K562 (cell line): ENCODE measurements around the gene MAS1L. TPM values are rescaled to one million over a fixed set of nuclear protein-coding genes. Genes with fewer than 3 reads are reported as not detected.
A peak's percentile ranks its signal among the peaks of the same experiment; 100 is the strongest.

ENCODE experiments used
- ATF7 ChIP-seq: fragments of 450-650 bp; IDR thresholded peaks from 2 replicates; pipeline ENCODE4 v1.7.1; 2014; ENCODE audit warnings: mild to moderate bottlenecking, moderate library complexity
- CREM ChIP-seq: IDR thresholded peaks from 2 replicates; pipeline ENCODE4 v1.6.1; 2014; ENCODE audit warnings: antibody characterized with exemption, low read depth
- NFE2 ChIP-seq: IDR thresholded peaks from 2 replicates; pipeline ENCODE4 v1.6.1; 2014; ENCODE audit warnings: antibody characterized with exemption, low read depth
- RBM22 ChIP-seq: fragments of 200-400 bp; formaldehyde crosslinking; IDR thresholded peaks from 2 replicates; pipeline ENCODE4 v1.6.1; 2018; ENCODE audit warnings: low read length, low read depth; ENCODE audit not compliant: poor library complexity, severe bottlenecking
- SIRT6 ChIP-seq: IDR thresholded peaks from one replicate; pipeline ENCODE4 v1.6.1; 2012; ENCODE audit warnings: low read depth, mild to moderate bottlenecking, control low read depth, inconsistent platforms, low read length, moderate library complexity
- SMARCB1 ChIP-seq: IDR thresholded peaks from 2 replicates; pipeline ENCODE4 v1.6.1; 2011; ENCODE audit warnings: improper control_type of control experiment, low read depth; ENCODE audit not compliant: insufficient read length
- SMARCE1 ChIP-seq: fragments of 450-650 bp; IDR thresholded peaks from 2 replicates; pipeline ENCODE4 v1.7.1; 2016; ENCODE audit warnings: mild to moderate bottlenecking
- ZNF143 ChIP-seq: sonication (generic); formaldehyde crosslinking; IDR thresholded peaks from 2 replicates; pipeline ENCODE4 v1.9.0; 2022; ENCODE audit warnings: mild to moderate bottlenecking, missing genetic modification reagents
- ZNF436 ChIP-seq: fragments of 250-450, 450-650 bp; sonication (Bioruptor Pico); formaldehyde crosslinking; IDR thresholded peaks from 2 replicates; pipeline ENCODE4 v1.7.0; 2020; ENCODE audit warnings: mild to moderate bottlenecking
- polyA plus RNA-seq, 8 experiments: library from polyadenylated mRNA; depleted of rRNA in 4 of 8; stranded (reverse) in 5 of 8; unstranded in 3 of 8; fragments of >200 nt; fragmentation: Nextera tagmentation in 2 of 8; fragmentation: Illumina TruSeq in 1 of 8; extraction: Ambion mirVana in 2 of 8; extraction: Trizol in 1 of 8; gene quantifications; 2 replicates each; pipeline versions ENCODE4 v1.2.1 to v1.2.3, GENCODE V29; 2011 to 2014; ENCODE audit warnings: inconsistent platforms in 1 of 8, missing spikeins in 1 of 8
- total RNA-seq, 7 experiments: library from RNA; depleted of rRNA in 6 of 7; stranded (reverse); fragments of >200 nt in 6 of 7; fragmentation: Illumina TruSeq in 2 of 7; extraction: Trizol in 2 of 7; gene quantifications; 2 replicates each; pipeline versions ENCODE4 v1.2.1 to v1.2.3, GENCODE V29; 2011 to 2021; ENCODE audit warnings: low replicate concordance in 1 of 7
- TF ChIP-seq, protein P1 (sequence below), 2 experiments: fragments of 450-650 bp in 1 of 2; sonication (generic) in 1 of 2; formaldehyde crosslinking in 1 of 2; IDR thresholded peaks; 2 replicates each; pipeline versions ENCODE4 v1.7.1 to v1.9.0; 2016 to 2022; ENCODE audit warnings: inconsistent platforms in 1 of 2, mild to moderate bottlenecking in 1 of 2, missing genetic modification reagents in 1 of 2

Gene MAS1L
- total and polyA plus RNA-seq, 9 of the 15 experiments (the other 6 are each of a cell fraction or from before 2014, with no cell fraction given) = not detected

DNA sequence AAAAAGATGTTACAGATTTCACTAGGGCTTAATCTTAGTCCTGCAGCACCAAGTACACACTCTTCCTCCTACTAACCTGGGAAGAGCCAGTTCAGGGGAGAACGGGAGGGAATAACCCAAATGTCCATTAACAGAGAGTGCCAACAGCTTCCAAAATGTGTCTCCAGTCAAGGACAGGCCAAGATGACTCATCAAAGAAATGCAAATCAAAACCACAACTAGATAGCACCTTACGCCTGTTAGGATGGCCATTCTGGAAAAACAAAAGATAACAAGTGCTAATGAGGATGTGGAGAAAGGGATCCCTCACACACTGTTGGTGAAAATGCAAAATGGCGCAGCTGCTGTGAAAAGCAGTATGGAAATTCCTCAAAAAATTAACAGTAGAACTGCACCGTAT is 3.8 kb upstream of the MAS1L start (continued):
- TF ChIP-seq ATF7 (no peak), NFE2 (peak; percentile 79), CREM (no peak), SMARCB1 (no peak), ZNF436 (CRISPR knock-in tag) (no peak), SMARCE1 (peak; percentile 68; the same call in 1 of the 2 replicates), SIRT6 (no peak), ZNF143 (no peak), RBM22 (no peak)
- TF ChIP-seq, protein P1, sequence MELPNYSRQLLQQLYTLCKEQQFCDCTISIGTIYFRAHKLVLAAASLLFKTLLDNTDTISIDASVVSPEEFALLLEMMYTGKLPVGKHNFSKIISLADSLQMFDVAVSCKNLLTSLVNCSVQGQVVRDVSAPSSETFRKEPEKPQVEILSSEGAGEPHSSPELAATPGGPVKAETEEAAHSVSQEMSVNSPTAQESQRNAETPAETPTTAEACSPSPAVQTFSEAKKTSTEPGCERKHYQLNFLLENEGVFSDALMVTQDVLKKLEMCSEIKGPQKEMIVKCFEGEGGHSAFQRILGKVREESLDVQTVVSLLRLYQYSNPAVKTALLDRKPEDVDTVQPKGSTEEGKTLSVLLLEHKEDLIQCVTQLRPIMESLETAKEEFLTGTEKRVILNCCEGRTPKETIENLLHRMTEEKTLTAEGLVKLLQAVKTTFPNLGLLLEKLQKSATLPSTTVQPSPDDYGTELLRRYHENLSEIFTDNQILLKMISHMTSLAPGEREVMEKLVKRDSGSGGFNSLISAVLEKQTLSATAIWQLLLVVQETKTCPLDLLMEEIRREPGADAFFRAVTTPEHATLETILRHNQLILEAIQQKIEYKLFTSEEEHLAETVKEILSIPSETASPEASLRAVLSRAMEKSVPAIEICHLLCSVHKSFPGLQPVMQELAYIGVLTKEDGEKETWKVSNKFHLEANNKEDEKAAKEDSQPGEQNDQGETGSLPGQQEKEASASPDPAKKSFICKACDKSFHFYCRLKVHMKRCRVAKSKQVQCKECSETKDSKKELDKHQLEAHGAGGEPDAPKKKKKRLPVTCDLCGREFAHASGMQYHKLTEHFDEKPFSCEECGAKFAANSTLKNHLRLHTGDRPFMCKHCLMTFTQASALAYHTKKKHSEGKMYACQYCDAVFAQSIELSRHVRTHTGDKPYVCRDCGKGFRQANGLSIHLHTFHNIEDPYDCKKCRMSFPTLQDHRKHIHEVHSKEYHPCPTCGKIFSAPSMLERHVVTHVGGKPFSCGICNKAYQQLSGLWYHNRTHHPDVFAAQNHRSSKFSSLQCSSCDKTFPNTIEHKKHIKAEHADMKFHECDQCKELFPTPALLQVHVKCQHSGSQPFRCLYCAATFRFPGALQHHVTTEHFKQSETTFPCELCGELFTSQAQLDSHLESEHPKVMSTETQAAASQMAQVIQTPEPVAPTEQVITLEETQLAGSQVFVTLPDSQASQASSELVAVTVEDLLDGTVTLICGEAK (IDR thresholded peaks at IDR 0.05) = no peak
- TF ChIP-seq, protein P1 (CRISPR knock-in tag; IDR thresholded peaks at IDR 0.05) = no peak
